Left ventricle myocardium superior (tissue), 1 donor: ENCODE results near the gene RNF145. TPM values are rescaled to one million over a fixed set of nuclear protein-coding genes. Genes with fewer than 3 reads are reported as not detected.
A peak's percentile ranks its signal among the peaks of the same experiment; 100 is the strongest.
"Not testable (repeated sequence)": the region's sequence is repeated elsewhere in the genome, so short reads cannot be mapped to it uniquely, and the experiment has no call there.

Source experiments
- ATAC-seq: fragments of 200-7000 bp; cut with Tn5 transposase; one replicate; pipeline ENCODE4 v1.9.1; 2020; ENCODE audit warnings: mild to moderate bottlenecking, moderate library complexity
- DNase-seq: peaks from one replicate; pipeline ENCODE4 v3.0.0-alpha.2; 2020
- intact Hi-C: fragments of 100-400 bp; cut with micrococcal nuclease; formaldehyde crosslinking; loops from one replicate; pipeline ENCODE4 v1.11.0; 2022
- total RNA-seq: library from RNA; stranded (reverse); fragmentation: NEBNext Ultra II Directional; extraction: Animal tissue kit (Norgen Biotek cat#: 25700); gene quantifications from one replicate; pipeline ENCODE4 v1.2.1, GENCODE V29; 2021
- donor health status: DM: no; HTN: yes; CAD: no; lungs with severe emphysema.

Gene RNF145
- total RNA-seq, 1 donor from 2014 or later = 23.3 TPM

DNA sequence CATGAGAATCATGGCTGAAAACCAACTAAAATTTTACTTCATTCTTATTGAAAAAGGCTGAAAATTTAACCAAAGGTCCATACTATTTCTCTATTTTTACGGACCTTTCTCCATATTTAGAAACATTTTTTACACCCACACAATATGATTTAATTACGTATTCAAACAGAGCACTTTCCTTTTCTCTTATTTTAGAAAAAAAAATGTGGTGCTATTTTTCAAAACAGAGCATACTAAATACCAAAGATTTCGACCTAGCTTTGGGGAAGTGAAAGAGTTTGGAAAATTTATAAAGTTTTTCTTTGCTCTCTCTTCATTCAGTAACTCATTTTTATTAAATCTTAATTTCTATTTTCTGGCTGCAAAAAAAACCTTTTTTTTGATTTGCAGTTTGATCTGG, 38.1 kb downstream of the RNF145 start:
- ATAC-seq = no peak
- no peak for DNase-seq
- intact Hi-C loops = no loop called here

DNA sequence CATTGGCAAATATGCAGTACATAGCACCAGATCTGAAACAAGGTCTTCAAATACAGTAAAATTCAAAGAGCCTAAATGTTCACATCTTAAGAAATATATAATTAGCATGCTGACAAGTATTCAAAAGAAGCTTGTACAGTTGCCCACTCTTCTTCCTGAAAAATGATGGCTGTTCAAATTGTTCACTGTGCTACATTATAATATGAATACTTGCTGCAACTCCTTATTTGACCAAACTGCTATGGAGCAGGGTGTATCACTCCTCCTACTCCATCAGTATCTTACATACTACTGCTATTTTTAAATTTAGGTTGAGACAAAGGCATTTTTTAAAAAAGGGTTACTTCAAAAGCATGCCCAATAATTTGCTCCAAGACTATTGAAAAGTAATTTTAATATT, 39.3 kb downstream of the RNF145 start:
- DNase-seq (no peak), ATAC-seq (no peak)
- intact Hi-C loops = no loop called here

DNA sequence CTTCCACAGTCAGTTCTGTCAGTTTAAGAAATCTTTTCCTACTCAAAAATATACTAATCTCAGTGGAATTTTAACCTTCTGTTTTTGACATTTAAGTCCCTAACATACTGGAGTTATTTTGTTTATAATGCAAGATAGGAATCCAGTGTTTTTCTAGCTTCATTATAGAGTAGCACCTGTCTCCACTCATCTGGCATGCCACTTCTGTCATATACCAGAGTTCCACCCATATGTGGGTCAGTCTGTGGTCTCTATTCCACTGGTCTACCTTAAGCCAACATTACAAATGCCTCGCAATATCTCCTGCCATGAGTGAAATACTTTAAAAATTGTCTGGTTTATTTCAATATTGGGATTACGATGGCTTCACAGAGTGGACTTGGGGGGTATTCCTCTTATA, 42.9 kb downstream of the RNF145 start:
- intact Hi-C loops = no loop called here
- no peak for ATAC-seq
- DNase-seq = no peak

DNA sequence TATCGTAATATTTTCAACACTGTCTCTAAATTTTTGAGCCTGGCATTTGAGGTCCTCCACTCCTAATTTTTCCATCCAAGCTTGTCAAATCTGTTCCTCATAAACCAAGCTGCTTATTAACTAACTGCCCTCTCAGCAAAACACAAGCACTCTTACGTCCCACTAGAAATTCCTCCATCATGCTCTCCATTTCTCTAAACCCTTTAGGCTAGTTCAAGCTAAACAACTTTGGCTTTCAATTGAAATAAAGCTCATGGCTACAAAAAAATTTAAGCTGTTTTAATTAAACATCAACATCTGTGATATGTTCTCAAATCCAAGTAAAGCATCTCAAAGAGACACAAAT, 45.7 kb downstream of the RNF145 start:
- DNase-seq (no peak), ATAC-seq (no peak)
- intact Hi-C loops = no loop called here

DNA sequence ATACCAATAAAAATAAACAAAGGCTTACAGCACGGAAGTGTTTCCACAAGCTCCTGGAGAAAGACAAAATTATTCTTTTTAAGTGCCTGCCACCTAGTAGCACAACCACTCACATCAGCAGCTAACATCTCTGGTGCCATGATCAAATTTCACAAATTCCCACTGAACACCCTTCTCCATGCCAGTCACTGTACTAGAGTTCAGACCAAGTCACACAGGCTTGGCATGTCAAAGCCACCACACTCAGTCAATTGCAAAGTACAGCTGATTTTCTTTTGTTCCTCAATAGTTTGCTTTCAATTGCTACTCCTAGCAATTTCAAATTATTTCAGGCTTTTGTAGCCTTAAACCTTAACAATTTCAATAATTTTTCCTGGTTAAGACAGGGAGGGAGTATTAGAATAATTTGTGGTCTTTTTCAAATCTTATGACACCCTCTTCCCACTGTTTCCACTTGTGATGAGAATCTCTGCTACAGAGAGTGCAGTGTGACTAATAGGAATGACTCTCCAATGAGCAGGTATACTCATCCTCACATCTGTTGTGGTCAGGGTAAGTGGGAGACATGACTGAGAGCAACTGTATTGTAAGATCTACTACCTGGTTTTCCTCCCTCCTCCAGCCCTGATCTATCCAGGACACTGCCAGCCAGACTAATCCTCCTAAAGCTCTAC, 46.2 kb downstream of the RNF145 start:
- intact Hi-C loops = no loop called here
- DNase-seq (no peak), ATAC-seq (no peak)

DNA sequence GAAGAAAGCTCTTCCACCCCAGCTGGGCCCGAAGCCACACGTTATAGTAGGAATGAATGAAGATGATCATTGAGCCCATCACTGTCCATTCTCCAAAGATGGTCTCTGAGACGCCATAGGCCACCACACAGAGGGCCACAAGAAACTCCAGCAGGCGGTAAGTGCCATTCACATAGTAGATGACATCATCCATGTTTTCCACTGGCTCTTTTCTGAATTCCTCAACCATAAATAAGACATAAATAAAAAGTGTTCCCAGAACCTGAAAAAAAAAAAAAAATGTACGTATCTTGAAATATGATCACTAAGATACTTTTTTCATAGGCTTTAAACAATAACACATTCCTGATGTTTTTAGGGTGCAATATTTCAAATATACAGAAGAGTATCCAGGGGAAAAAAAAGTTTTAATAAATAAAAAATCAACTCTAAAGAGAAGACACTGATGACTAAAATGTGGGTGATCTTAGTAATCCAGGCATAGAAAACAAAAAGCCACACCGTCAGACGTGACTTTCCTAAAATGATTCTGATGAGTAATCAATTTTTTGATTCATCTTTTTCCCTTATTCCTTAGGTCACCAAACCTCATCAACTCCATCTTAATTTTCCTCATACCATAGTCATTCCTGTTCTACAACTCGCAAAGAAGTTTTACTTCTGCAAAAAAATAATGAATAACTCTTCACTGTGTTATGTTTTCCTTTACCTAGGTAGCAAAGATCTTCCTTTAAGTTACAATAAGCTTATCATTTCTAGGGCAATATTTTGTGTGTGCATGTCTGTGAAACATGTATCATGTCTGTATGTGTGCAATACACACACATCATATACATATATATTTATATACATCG, 47.8 kb downstream of the RNF145 start:
- intact Hi-C loops = no loop called here
- no peak for ATAC-seq

DNA sequence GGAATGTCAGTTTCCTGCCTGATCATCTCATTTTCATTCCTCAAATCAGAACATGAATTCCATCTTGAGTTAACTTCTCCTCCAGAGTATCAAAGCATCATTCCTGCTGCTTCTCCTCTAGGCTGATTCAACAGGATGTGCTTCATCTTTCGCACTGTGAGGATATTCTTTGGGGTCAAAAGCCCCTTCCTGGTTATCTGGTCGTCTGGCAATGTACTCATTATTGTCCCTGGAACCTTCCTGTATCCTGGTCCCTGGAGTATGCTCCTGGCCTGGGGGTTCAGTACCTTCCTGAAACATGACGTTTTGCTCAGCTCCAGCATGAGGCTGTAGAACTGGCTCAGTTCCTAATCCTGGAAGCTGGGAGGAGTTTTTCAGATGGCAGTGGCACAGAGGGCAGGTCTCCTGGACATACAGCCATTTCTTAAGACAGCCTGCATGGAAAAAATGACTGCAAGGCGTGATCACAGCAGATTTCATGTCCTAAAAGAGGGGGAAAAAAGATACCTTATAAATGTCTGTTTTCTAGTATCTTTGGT, 50.7 kb downstream of the RNF145 start:
- ATAC-seq, DNase-seq: not testable (repeated sequence)
- intact Hi-C loops = loop anchor here (10.0 kb wide), 1 partner anchor 126 kb away; no protein-coding TSS in a partner anchor

More for the DNA sequence above, 47.8 kb downstream of the RNF145 start:
- DNase-seq = no peak

DNA sequence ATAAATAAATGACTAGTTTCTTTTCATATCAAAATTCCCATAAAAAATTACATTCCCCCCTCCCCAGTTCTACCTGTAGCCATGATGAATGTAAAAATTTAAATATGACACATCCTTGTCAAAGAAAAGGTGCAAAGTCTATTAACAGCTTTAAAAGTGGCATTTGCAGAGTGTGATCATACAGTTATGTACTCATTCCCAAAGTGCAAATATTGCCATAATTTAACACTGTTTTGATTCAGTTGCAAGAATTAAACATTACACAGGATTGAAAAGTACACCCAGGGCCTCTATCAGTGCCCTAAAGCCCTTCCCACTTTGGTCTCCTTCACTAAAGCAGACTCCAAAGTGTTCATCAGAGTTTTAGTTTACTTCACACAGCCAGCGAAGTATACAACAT, 51.8 kb downstream of the RNF145 start:
- intact Hi-C loops = loop anchor here (10.0 kb wide), 1 partner anchor 127 kb away; no protein-coding TSS in a partner anchor
- no peak for ATAC-seq
- no peak for DNase-seq

DNA sequence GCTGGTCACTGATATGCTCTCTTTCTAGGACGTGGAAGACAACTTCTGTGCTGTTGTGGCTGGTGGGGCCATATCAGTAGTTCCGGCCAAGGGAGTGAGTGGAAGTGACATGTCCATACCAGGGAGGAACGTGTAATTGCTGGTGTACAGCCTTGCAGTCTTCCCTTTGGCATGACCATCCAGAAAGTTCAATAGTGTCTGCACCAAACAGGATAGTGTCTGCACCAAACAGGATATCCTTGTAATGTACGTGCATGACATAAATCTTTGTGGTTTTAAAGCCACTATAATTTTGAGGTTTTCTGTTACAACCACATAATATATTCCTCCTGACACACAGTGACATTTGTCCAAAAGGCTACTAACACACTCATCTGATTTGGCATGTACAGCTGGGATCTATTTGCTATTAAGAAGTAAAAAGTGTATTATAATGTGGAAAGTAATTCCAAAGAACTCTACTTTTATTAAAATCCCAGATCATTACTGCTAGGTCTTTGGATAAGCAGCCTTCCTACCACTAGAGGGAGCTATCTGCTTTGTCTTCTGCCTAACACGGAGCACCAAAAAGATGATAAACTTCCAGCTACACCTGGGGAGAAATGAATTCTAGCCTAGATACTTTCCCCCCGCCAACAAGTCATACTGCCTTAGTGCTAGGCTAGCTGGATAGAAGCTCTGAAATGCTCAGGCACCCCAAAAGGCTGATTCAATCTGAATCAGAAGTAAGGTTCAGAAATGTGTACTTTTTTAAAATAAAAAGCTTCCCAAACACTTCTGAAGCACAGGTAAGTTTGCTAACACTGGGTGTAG, 52.7 kb downstream of the RNF145 start:
- ATAC-seq = peak; percentile 86
- intact Hi-C loops = loop anchor here (10.0 kb wide), 1 partner anchor 128 kb away; no protein-coding TSS in a partner anchor
- DNase-seq = no peak

DNA sequence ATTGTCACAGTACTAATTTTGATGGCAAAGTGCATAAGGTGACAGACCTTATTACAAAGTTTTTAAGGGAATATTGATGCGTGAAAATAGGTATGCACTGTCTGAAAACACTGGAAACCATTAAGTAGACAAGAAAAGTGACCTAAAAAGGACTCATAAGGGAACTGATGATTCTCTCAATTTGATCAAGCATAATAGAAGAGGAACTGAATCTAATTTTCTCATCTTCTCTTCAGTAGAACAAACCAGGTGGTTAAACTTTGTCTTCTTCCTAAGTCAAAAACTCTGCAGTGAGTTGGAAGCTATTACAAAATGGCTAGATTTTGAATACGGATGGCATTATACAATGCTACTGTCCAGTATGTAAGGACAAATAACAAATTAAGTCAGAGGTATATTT, 53.4 kb downstream of the RNF145 start:
- ATAC-seq (no peak), DNase-seq (no peak)
- intact Hi-C loops = loop anchor here (10.0 kb wide), 1 partner anchor 129 kb away; no protein-coding TSS in a partner anchor

DNA sequence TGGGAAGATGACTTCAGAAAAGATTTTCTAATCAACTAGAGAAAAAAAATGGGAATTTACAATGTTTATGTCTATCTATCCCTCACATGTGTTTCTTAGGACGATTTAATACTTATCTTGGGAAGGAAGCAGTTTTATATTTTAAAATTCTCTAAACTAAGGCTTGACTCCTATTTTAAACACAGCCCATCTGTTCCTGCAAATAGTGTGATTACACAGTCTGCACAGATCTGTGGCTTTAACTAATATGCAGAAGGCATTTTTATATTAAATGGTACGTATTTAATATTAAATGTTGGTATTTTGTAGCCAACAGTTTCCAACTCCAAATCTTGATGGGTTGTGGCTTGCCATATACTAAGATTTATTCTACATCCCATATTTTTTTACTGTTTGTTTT, 56.5 kb downstream of the RNF145 start:
- intact Hi-C loops = loop anchor here (10.0 kb wide), 1 partner anchor 132 kb away; no protein-coding TSS in a partner anchor
- DNase-seq (no peak), ATAC-seq (no peak)

DNA sequence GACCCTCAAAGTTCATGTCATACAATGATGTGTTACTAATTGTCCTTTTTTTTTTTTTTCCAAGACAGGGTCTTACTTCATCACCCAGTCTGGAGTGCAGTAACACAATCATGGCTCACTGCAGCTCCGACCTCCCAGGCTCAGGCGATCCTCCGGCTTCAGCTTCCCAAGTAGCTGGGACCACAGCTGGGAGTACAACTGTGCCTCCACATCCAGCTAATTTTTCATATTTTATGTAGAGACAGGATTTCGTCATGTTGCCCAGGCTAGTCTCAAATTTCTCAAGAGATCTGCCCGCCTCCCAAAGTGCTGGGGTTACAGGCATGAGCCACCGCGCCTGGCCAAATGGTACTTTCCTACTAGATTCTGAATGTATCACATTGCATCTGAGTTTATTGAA, 60.3 kb downstream of the RNF145 start:
- intact Hi-C loops = no loop called here
- DNase-seq (no peak), ATAC-seq (no peak)

DNA sequence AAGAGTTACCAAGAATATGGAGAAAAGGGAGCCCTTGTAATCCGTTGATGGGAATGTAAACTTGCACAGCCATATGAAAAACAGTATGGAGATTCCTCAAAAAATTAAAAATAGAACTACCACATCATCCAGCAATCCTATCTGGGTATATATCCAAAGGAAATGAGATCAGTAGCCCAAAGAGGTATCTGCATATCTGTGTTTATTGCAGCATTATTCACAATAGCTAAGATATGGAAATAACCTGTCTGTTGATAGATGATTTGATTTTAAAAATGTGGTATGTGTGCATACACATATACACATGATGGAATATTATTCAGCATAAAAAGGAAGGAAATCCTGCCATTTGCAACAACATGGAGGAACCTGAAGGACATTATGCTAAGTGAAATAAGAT, 61.4 kb downstream of the RNF145 start:
- intact Hi-C loops = no loop called here
- no peak for DNase-seq
- ATAC-seq = no peak

DNA sequence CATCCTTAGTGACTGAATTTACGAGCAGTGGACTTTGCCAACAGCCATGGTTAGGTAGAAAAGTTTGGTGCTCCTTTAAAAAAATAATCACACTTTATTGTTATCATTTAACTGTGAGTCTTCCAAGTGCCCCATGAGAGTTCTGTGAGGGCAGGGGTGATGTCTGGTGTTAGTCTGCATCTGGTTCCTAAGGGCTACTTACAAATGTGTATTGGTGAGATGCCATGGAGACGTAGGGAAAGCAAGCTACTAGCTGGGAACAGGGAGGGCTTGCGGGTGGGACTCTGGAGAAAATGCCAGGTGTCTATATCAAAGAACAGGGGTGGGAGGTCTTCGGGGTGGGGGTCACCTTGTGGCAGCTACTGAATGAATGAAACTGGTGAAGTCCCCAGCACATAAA, 62.5 kb downstream of the RNF145 start:
- DNase-seq (no peak), ATAC-seq (no peak)
- intact Hi-C loops = no loop called here

DNA sequence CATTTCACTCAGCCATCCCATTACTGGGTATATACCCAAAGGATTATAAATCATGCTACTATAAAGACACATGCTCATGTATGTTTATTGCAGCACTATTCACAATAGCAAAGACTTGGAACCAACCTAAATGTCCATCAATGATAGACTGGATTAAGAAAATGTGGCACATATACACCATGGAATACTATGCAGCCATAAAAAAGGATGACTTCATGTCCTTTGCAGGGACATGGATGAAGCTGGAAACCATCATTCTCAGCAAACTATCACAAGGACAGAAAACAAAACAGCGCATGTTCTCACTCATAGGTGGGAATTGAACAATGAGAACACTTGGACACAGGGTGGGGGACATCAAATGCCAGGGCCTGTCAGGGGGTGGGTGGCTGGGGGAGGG, 64.2 kb downstream of the RNF145 start:
- intact Hi-C loops, ATAC-seq: not testable (repeated sequence)

DNA sequence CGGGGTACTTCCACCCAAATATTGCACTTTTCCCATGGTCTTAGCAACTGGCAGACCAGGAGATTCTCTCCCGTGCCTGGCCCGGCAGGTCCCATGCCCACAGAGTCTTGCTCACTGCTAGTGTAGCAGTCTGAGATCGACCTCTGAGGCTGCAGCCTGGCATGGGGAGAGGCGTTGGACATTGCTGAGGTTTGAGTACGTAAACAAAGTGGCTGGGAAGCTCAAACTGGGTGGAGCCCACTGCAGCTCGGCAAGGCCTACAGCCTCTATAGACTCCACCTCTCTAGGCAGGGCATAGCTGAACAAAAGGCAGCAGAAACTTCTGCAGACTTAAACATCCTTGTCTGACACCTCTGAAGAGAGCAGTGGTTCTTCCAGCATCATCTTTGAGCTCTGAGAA, 69.6 kb downstream of the RNF145 start:
- no peak for ATAC-seq
- intact Hi-C loops = no loop called here
- no peak for DNase-seq

More for the DNA sequence above, 64.2 kb downstream of the RNF145 start:
- not testable (repeated sequence) for DNase-seq

DNA sequence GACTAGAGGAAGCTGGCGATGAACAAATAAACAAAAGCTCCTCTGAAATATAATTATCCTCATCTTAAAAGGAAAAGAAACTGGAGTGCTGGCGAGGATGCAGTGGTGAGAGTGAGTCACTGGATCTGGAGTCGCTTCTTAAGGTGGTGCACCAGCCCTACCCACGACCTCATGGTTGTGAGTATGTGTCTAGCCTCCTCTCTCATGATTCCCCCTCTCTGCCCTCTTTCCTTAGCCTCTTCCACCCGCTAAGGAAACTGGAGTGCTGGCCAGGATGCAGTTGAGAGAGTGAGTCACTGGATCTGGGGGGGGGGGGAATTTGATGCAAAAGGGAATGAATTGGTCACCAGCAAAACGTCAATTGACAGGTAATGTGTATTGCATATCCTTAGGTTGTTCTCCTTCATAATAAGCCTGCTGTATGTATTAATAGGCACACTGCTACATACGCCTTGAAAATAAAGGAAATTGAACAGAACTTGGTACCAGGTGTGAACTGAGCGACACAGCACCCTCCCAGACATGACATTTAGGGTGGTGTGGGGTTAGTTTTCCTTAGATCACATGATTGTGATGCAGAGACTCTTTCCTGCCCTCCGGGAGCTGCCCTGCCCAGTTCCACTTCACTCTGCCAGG, 73.3 kb downstream of the RNF145 start:
- intact Hi-C loops = no loop called here
- ATAC-seq (no peak), DNase-seq (no peak)

DNA sequence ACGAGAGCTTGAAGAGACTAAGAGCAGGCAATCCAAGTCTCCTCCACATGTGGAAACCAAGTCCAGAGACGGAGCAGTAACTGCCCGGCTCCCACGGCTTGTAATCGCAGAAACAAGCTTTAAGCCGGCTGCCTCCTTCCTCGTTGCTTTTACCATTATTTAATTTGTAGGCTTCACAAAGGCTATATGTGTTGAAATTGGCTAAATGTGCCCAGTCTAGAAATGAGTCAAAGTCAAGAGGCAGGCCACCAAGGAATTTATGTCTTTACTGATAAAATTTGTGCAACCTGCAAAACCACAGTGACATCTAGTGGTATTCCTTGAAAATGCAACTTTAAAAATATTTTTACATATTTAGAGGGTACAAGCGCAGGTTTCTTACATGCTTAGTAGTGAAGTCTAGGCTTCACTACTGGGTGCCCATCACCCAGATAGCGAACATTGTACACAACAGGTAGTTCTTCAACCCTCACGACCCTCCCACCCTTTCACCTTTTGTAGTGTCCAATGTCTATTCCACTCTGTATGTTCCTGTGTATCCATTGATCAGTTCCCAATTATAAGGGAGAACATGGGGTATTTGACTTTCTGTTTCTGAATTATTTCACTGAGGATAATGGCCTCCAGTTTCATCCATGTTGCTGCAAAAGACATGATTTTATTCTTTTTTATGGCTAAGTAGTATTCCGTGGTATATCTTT, 76.2 kb downstream of the RNF145 start:
- peak; percentile 63 for ATAC-seq
- no peak for DNase-seq
- intact Hi-C loops = no loop called here
